GM12874 (cell line): ENCODE measurements around the gene TMEM181.

Experiments
- CTCF ChIP-seq: IDR thresholded peaks from 2 replicates; pipeline ENCODE4 v1.5.1; 2011; ENCODE audit warnings: low read depth, mild to moderate bottlenecking, control low read depth, low read length, moderate library complexity; ENCODE audit not compliant: insufficient read depth

TMEM181 gene

GRCh38 chr6:158666628-158667359 is 106.9 kb downstream of the TMEM181 start:
- no peak for TF ChIP-seq CTCF

- TF ChIP-seq CTCF: no peak
Observed at GRCh38 chr6:158667360-158667981, 107.6 kb downstream of the TMEM181 start.

- no peak for TF ChIP-seq CTCF
Observed at GRCh38 chr6:158668707-158669103, 108.8 kb downstream of the TMEM181 start.

GRCh38 chr6:158669145-158670035 is 109.5 kb downstream of the TMEM181 start:
- no peak for TF ChIP-seq CTCF

- TF ChIP-seq CTCF: no peak
Observed at GRCh38 chr6:158672726-158673125, 112.8 kb downstream of the TMEM181 start.

GRCh38 chr6:158674342-158675131 is 114.6 kb downstream of the TMEM181 start:
- no peak for TF ChIP-seq CTCF
